OCI-M2 (cell line): ENCODE results near the gene MAST2.
"Not testable (repeated sequence)": the region's sequence is repeated elsewhere in the genome, so short reads cannot be mapped to it uniquely, and the experiment has no call there.

Experiments
- DNase-seq: peaks from one replicate; lab custom pipeline; 2025; ENCODE audit not compliant: unreplicated experiment; lab: John Stamatoyannopoulos, UW

Gene MAST2

GRCh38 chr1:45857101-45857700 is 53.8 kb downstream of the MAST2 start:
- no peak for DNase-seq

GRCh38 chr1:45857755-45858492 is 54.5 kb downstream of the MAST2 start:
- DNase-seq, result not testable (repeated sequence)

- no peak for DNase-seq
Observed at GRCh38 chr1:45859221-45859620, 55.8 kb downstream of the MAST2 start.

- no peak for DNase-seq
Observed at GRCh38 chr1:45862008-45862407, 58.6 kb downstream of the MAST2 start.

GRCh38 chr1:45863218-45863617 is 59.8 kb downstream of the MAST2 start:
- no peak for DNase-seq

GRCh38 chr1:45864167-45865106 is 61.0 kb downstream of the MAST2 start:
- DNase-seq, result no peak

GRCh38 chr1:45867697-45868348 is 64.4 kb downstream of the MAST2 start:
- no peak for DNase-seq

- no peak for DNase-seq
Observed at GRCh38 chr1:45868861-45869260, 65.4 kb downstream of the MAST2 start.

- DNase-seq, result no peak
Observed at GRCh38 chr1:45870500-45870899, 67.1 kb downstream of the MAST2 start.

- not testable (repeated sequence) for DNase-seq
Observed at GRCh38 chr1:45872173-45872801, 68.9 kb downstream of the MAST2 start.

- no peak for DNase-seq
Observed at GRCh38 chr1:45876000-45876617, 72.7 kb downstream of the MAST2 start.

- DNase-seq, result no peak
Observed at GRCh38 chr1:45877264-45877663, 73.9 kb downstream of the MAST2 start.

GRCh38 chr1:45879885-45880598 is 76.6 kb downstream of the MAST2 start:
- DNase-seq, result no peak

- DNase-seq, result no peak
Observed at GRCh38 chr1:45880930-45881329, 77.5 kb downstream of the MAST2 start.

GRCh38 chr1:45883658-45884057 is 80.2 kb downstream of the MAST2 start:
- DNase-seq, result no peak

GRCh38 chr1:45884700-45885099 is 81.3 kb downstream of the MAST2 start:
- DNase-seq, result no peak

GRCh38 chr1:45886229-45886628 is 82.8 kb downstream of the MAST2 start:
- DNase-seq, result no peak

- no peak for DNase-seq
Observed at GRCh38 chr1:45887156-45887842, 83.9 kb downstream of the MAST2 start.

- DNase-seq, result no peak
Observed at GRCh38 chr1:45890078-45890477, 86.7 kb downstream of the MAST2 start.
